ENCODE results near the gene DGKB.

DNA sequence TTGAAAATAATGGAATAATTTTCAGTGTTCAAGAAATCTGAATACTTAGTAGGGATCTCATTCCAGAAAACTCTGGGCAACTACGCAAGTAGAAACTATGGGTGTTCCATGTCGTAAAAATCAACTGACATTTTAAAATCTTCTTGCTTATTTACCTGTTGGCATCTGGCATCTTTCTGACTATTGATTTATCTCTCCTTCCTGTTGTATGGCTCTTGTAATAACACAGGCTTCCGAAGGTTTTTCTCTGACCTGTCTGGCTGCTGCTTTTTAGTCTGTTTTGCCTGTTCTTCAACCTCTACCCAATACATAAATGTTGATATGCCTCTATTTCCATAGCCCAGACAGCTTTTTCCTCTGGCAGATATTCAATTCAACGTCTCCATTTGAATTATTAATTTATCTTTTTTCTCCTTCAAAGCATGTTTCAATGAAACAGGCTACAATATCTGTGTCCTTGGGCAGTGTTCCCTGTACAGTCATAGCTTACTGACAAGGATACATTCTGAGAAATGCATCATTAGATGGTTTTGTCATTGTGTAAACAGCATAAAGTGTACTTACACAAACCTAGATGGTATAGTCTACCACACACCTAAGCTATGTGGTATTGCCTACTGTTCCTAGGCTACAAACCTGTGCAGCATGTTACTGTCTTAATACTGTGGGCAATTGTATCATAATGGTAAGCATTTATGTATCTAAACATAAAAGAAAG lies 807.2 kb downstream of the DGKB start:
- TF ChIP-seq CTCF (IDR thresholded peaks at IDR 0.05): no peak
- no peak for TF ChIP-seq POLR2AphosphoS5 (IDR thresholded peaks at IDR 0.05)
- no peak for TF ChIP-seq POLR2A (IDR thresholded peaks at IDR 0.05)
